ENCODE data around the gene CRTAP.
"Not testable (repeated sequence)": the region's sequence is repeated elsewhere in the genome, so short reads cannot be mapped to it uniquely, and the experiment has no call there.

CRTAP gene

DNA sequence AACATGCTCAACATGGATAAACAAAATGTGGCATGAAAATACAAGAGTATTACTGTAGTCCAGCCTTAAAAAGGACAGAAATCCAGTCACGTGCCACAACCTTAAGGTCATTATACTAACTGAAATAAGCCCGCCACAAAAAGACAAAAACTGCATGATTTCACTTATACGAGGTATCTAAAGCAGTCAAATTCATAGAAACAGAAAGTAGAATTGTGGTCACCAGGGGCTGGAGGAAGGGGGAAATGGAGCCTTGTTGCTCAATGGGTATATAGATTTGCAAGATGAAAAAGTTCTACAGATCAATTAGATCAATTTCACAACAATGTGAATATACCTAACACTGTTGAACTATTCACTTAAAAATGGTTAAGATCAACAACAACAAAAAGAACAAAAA lies 24.3 kb upstream of the CRTAP start:
- TF ChIP-seq POLR2A (IDR thresholded peaks at IDR 0.05; ENCODE audit: low read depth, low read length), result no peak
- DNase-seq (ENCODE audit: insufficient read length, low spot score), result no peak
- FAIRE-seq, result no peak

DNA sequence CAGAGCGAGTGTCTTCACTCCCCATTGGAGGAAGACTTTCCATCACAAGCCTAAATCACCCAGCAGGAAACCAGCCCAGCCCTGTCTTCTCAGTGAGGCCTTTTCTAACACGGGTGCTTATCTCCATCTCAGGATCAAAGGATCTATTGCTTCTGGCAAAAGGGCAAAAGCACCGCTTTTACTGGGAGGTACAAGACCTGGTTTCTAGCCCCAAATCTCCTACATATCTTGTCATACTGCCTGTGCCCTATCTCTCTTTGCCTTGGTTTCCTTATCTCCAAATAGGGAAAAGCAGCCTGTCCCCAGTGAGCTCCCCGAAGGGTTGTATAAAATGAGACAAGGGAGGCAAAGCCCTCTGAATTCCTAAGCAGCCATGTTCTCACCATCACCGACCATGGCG lies 22.1 kb upstream of the CRTAP start:
- no peak for DNase-seq (ENCODE audit: insufficient read length, low spot score)
- FAIRE-seq, result no peak
- TF ChIP-seq POLR2A (IDR thresholded peaks at IDR 0.05; ENCODE audit: low read depth, low read length), result no peak

DNA sequence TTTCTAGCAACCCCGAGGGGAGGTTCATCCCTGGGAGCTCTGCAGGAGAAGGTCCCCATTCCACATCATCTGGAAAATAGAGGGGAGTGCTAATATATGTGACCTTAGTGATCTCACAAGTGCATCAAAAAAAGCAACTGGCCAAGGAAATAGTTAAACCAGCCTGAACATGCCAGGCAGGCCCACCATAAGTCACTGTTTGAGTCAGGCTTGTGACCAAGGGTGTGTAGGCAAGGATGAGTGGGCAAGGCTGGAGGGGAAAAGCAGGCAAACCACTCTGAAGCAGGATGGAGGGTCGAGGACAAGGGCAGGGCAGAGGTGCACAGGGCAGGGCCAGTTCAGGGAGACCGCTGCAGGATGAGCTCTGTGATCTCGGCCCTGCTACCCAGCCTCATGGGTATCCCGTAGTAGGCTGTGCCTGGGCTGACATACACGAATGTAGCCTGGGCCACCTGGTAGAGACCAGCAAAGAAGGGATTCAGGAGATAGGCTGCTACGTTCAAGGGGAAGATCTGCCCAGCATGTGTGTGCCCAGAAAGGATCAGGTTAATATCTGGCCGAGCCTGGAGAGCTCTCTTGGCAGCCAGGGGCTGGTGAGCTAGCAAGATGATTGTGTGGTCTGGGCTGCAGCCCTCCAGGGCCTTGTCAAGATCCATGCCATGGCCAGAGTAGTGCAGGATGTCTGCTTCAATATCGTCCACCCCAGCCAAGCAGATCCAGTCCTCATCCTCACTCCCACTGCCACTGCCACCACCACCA lies 21.1 kb upstream of the CRTAP start:
- no peak for FAIRE-seq
- TF ChIP-seq POLR2A (IDR thresholded peaks at IDR 0.05; ENCODE audit: low read depth, low read length), result no peak

DNA sequence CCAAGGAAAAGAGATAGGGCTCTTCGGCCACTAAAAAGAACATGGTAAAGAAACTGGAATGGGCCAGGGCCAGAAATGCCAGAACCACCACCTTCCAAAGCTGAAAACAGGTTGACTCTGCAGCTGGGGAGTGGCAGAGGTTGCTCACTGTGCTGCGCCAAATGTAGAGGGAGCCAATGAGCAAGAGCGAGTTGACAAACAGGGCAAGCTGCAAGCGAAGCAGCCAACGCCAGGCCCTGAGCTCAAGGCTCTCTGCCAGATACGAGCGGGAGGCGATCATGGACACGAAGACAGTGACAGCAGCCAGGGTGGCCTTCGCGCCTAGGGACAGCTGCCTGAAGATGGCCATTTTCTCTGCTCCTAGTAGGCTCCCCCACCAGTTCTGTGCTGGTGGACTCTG lies 20.0 kb upstream of the CRTAP start:
- FAIRE-seq (no peak), DNase-seq (ENCODE audit: insufficient read length, low spot score) (no peak)

More for the DNA sequence above, 21.1 kb upstream of the CRTAP start:
- no peak for DNase-seq (ENCODE audit: insufficient read length, low spot score)

DNA sequence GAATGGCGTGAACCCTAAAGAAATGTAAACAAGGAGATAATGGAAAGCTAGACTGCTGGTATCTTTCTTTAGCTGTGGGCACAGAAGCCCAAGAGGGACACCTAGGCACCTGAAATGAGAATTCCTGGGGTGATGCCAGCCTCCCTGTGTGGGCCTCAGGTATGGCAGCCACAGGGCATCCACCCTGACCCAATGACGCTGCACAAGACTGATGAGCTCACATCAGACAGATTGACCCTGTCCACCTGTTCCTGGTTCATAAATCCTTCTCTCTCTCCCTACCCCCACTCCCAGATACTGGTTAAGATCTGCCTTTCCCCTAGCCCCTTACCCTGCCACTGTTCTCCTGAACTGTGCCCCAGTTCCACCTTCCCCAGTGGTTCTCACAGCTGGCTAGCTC lies 18.4 kb upstream of the CRTAP start:
- no peak for DNase-seq (ENCODE audit: insufficient read length, low spot score)
- no peak for TF ChIP-seq POLR2A (IDR thresholded peaks at IDR 0.05; ENCODE audit: low read depth, low read length)
- FAIRE-seq, result no peak

More for the DNA sequence above, 20.0 kb upstream of the CRTAP start:
- no peak for TF ChIP-seq POLR2A (IDR thresholded peaks at IDR 0.05; ENCODE audit: low read depth, low read length)

DNA sequence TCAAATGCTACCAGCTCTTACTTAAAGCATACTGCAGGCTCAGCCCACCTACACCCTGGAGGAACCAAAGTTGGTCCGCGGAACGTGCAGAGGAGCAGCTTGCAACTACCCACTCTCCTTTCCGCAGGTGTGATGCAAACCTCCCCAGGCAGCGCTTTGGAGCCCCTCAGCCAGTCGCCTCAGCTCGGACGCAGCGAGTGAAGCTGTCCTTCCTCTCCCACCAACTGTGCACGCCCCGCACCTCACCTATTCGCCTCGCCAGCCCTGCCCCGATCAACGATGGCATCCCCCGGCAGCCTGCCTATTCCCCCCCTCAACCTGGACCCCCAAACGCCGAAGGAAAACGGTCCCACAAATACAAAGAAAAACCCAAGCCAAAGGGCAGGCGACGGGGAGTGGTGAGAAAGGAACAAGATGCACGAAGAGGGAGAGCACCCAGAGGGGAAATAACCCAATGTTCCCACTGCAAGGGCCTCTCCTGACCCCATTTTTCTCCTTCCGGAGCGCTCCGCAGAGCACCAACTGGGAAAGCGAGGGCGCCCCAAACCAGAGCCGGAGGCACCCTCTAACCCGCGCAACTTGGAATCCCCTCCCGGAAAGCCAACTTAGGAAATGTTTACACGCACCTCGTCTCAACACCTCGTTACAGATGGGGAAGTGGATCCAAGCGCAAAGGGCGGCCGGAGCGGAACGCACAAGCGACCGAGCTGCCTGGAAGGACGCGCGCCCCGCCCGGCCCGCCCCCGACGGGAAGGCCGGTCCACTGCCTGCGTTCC lies 17.5 kb upstream of the CRTAP start:
- DNase-seq (ENCODE audit: insufficient read length, low spot score) (peak; percentile 35), FAIRE-seq (no peak)
- no peak for TF ChIP-seq POLR2A (IDR thresholded peaks at IDR 0.05; ENCODE audit: low read depth, low read length)

DNA sequence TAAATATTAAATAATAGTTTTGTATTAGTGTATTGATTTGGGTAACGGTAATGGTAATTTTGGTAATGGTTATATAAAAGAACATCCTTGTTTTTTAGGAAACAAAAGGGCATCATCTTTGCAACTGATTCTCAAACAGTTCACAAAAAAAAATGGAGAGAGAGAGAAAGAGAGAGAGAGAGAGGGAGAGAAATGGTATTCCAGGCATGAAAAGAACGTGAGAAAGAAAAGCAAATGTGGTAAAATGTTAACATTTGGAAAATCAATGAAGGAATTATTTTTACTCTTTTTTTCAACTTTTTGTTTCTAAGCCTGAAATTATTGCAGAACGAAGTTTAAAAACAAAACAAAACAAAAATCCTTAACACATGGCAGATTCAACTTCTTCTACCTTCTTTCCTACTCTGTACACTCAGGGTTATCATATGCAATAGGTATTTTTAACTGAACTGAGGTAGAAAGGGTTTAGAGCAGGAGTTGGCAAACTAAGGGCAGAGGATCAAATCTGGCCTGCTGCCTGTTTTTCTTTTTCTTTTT lies 14.6 kb upstream of the CRTAP start:
- TF ChIP-seq POLR2A (IDR thresholded peaks at IDR 0.05; ENCODE audit: low read depth, low read length), result no peak
- DNase-seq (ENCODE audit: insufficient read length, low spot score) (no peak), FAIRE-seq (no peak)

DNA sequence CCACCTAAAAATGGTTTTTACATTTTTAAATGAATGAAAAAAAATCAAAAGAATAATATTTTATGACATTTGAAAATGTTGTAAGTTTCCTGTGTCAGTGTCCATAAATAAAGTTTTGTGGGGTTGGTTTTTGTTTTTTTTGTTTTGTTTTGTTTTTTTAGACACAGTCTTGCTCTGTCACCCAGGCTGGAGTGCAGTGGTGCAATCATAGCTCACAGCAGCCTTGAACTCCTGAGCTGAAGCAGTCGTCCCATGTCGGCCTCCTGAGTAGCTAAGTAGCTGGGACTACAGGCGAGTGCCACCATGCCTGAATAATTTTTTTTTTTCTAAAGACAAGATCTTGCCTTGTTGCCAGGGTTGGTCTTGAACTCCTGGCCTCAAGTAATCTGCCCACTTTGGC lies 14.1 kb upstream of the CRTAP start:
- FAIRE-seq, result no peak
- no peak for TF ChIP-seq POLR2A (IDR thresholded peaks at IDR 0.05; ENCODE audit: low read depth, low read length)
- no peak for DNase-seq (ENCODE audit: insufficient read length, low spot score)

DNA sequence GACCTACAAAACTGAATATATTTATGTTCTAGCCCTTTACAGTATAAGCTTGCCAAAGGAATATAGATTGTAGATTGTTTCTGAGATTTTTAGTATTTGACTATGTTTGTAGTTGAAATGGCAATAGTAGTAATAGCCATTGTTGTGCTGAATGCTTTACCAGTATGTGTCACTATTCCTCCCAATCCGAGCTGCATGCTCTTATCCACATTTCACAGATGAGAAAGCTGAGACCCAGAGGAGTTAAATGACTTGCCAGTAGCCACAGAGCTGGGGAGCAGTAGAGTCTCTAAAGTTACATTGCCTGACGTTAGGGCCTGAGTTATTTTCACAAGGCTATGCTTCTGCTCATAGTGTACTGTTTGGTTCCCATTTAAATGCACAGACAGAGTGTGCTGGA lies 13.6 kb upstream of the CRTAP start:
- no peak for FAIRE-seq

DNA sequence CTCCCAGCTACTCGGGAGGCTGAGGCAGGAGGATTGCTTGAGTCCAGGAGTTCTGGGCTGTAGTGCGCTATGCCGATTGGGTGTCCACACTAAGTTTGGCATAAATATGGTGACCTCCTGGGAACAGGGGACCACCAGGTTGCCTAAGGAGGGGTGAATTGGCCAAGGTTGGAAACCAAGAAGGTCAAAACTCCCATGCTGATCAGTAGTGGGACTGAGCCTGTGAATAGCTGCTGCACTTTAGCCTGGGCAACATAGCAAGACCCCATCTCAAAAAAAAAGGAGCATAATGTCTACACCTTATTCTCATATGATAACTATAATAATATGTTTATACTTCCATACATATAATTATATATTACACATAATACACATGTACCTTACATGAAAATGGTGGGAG lies 10.8 kb upstream of the CRTAP start:
- FAIRE-seq (no peak), DNase-seq (ENCODE audit: insufficient read length, low spot score) (no peak)
- TF ChIP-seq POLR2A (IDR thresholded peaks at IDR 0.05; ENCODE audit: low read depth, low read length), result no peak

More for the DNA sequence above, 13.6 kb upstream of the CRTAP start:
- TF ChIP-seq POLR2A (IDR thresholded peaks at IDR 0.05; ENCODE audit: low read depth, low read length), result no peak
- no peak for DNase-seq (ENCODE audit: insufficient read length, low spot score)

DNA sequence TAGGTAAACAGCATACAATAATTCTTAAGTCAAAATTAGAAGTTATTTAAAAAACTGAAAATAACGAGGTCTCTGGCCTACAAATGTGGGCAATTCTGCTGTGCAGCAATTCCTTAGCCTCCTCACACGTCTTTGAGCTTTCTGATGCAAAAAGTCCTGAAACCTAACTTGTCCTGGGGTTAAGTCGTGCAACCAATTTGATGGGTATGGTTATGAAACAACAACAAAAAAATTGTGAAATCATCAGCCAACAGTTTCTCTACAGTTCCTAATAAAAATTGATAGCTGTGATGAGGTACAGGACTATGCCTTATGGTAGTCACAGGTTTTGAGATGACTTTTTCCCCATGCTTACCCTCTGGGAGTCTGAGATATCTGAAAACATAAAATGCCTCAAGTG lies 10.3 kb upstream of the CRTAP start:
- no peak for DNase-seq (ENCODE audit: insufficient read length, low spot score)
- no peak for FAIRE-seq
- TF ChIP-seq POLR2A (IDR thresholded peaks at IDR 0.05; ENCODE audit: low read depth, low read length), result no peak

DNA sequence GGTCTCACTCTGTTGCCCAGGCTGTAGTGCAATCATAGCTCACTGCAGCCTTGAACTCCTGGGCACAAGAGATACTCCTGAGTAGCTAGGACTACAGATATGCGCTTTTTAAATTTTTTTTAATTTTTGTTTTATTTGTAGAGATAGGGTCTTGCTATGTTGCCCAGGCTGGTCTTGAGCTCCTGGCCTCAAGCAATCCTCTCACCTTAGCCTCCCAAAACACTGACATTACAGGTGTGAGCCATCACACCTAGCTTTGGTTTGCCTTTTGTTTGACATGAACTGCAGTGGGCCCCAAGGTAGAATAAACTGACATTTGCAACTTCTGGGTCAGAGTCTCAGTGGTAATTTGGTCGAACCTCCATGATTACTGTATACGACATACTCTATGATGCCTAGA lies 9.0 kb upstream of the CRTAP start:
- TF ChIP-seq POLR2A (IDR thresholded peaks at IDR 0.05; ENCODE audit: low read depth, low read length), result no peak
- no peak for DNase-seq (ENCODE audit: insufficient read length, low spot score)
- no peak for FAIRE-seq

DNA sequence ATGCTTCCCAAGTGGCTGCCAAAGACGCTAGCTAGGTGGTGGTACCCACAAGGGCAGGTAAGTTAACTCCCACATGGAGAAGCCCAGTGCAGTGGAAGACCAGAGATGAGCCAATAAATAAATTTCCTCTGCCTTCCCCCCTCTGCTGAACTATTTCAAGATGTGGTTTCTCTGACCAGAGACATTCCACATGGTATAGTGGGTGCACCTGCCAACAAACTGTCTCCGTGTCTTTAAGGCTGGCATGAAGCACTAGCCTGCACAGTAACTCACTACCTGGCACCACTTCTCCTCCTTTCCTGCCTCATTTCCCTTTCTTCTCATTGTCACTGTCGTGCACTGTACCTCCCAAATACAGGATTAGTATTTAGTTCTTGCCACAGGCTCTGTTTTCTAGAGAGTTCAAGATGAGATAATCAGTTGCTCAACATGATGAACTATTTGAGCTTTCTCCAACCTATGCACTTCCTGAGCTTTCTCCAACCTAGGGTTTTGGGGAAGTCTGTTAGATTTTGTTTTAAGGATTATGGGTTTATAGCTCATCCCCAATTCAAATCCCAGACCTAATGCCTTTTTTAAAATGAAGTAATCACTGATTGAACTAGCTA lies 8.4 kb upstream of the CRTAP start:
- TF ChIP-seq POLR2A (IDR thresholded peaks at IDR 0.05; ENCODE audit: low read depth, low read length), result no peak
- DNase-seq (ENCODE audit: insufficient read length, low spot score), result no peak
- FAIRE-seq, result no peak

DNA sequence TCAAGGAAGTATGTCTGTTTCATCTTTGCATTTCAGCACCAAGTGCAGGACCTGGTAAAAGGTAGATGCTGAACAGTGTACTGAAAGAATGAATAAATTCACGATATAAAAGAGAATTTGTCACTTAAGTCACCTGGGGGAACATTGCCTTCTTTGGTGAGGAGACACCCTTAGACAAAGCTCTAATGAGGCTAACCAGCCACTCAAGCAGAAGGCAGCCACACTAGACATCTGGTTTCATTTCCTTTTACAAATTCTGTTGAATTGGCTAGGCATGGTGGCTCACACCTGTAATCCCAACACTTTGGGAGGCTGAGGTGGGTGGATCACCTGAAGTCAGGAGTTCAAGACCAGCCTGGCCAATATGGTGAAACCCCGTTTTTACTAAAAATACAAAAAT lies 7.0 kb upstream of the CRTAP start:
- not testable (repeated sequence) for DNase-seq (ENCODE audit: insufficient read length, low spot score); FAIRE-seq

Data from H54 (cell line).